HUES64 (cell line): Measurements from ENCODE around the gene POLR2M.

Source experiments
- H3K27ac ChIP-seq: 2 replicates; pipeline ENCODE4 v1.7.0; 2013; ENCODE audit warnings: low read depth, low read length, inconsistent platforms
- H3K27me3 ChIP-seq: 2 replicates; pipeline ENCODE4 v1.6.1; 2013; ENCODE audit warnings: mild to moderate bottlenecking, low read length; ENCODE audit not compliant: insufficient read depth
- H3K36me3 ChIP-seq: 2 replicates; pipeline ENCODE4 v1.6.1; 2013; ENCODE audit warnings: mild to moderate bottlenecking, low read length; ENCODE audit not compliant: insufficient read depth
- H3K4me1 ChIP-seq: 2 replicates; pipeline ENCODE4 v1.6.1; 2013; ENCODE audit warnings: mild to moderate bottlenecking, low read length, moderate library complexity; ENCODE audit not compliant: insufficient read depth
- H3K4me3 ChIP-seq: 2 replicates; pipeline ENCODE4 v1.5.1; 2013; ENCODE audit warnings: mild to moderate bottlenecking, low read length, moderate library complexity
- H3K9ac ChIP-seq: 2 replicates; pipeline ENCODE4 v1.6.1; 2013; ENCODE audit warnings: mild to moderate bottlenecking, low read depth, low read length
- H3K9me3 ChIP-seq: 2 replicates; pipeline ENCODE4 v1.6.1; 2013; ENCODE audit warnings: low read depth, low read length; ENCODE audit not compliant: insufficient read depth
- WGBS: fragments of 150-250, 120-280 bp; methylation state at CpG from one replicate; pipeline ENCODE4 v1.1.7; 2013; ENCODE audit warnings: missing lambda C conversion rate; 5-methylcytosine and 5-hydroxymethylcytosine counted together

Gene POLR2M

DNA sequence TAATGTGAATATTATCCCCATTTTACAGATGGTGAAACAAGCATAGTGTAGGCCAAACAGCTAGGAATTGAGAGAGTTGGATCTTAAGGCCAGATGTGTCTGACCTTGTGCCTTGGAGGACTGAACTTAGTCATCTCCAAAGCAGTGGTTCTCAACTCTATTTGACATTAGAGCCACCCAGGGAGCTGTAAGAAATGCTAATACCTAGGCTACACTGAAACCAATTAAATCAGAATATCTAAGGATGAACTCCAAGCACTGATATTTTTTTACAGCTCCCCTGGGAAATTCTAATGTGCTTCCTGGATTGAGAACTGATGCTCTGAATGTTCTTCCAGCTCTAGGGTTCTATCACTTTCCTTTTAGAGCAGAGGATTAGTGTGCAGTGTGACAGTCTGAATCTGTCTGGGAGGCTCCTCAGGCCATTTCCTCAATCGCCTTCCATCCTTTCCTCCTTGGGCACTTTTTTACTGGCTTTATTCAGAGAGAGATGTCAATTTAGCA is 32.3 kb downstream of the POLR2M start:
- Histone ChIP-seq H3K27me3 (no peaks in the 10 kb centered on the region), H3K9me3 (no peaks in the 10 kb centered on the region), H3K4me3 (no peak overlapping the region), H3K36me3 (no peaks in the 10 kb centered on the region), H3K4me1 (no peaks in the 10 kb centered on the region), H3K9ac (no peak overlapping the region), H3K27ac (no peak overlapping the region)
- WGBS: 90% methylated on average over 1 of the region's 1 CpG

DNA sequence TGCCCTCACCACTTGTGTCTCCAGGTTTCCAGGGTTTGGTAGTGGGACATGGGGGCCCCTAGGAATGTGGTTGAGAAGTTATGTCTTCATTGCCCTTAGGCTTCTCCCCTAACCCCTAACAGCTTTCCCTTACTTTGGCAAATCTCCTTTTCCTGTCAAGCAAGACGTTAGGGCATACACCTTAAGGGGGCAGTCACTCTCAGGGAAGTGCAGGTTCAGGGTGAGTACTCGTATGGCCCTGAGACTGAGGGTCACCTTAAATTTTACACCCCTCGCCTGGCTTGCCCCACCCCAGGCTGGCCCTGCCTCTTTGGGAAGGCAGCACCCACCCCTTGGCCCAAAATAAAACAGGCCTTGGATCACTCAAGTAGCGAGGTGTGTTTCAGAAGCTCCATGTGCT is 33.5 kb downstream of the POLR2M start:
- no peaks in the 10 kb centered on the region for H3K36me3 ChIP-seq
- H3K4me3 ChIP-seq: no peak overlapping the region
- H3K9me3 ChIP-seq: no peaks in the 10 kb centered on the region
- 62% methylated on average over 4 of the region's 4 CpGs for WGBS
- no peak overlapping the region for H3K27ac ChIP-seq
- H3K4me1 ChIP-seq: no peaks in the 10 kb centered on the region
- no peak overlapping the region for H3K9ac ChIP-seq
- H3K27me3 ChIP-seq: no peaks in the 10 kb centered on the region

DNA sequence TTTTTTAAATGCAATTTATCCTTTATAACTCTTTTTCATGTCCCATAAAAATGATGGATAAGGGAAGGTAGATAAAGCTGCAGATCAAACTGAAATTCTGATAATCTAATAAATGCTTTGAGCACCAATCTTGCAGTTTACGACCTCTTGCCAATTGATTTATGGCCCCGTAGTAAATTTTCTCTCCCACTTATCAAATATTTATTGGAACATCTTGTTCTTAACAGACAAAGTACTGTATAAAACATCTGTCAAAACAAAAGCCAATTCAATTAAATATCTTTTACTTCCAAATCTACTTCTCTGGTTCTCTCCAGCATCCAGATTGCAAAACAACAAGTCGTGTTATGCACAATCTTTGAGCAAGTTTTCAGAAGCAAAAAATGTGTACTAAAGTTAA is 34.6 kb downstream of the POLR2M start:
- H3K4me1 ChIP-seq: no peaks in the 10 kb centered on the region
- H3K27me3 ChIP-seq: no peaks in the 10 kb centered on the region
- H3K27ac ChIP-seq: no peak overlapping the region
- no peak overlapping the region for H3K9ac ChIP-seq
- no peaks in the 10 kb centered on the region for H3K9me3 ChIP-seq
- no peak overlapping the region for H3K4me3 ChIP-seq
- no peaks in the 10 kb centered on the region for H3K36me3 ChIP-seq
- 98% methylated on average over 2 of the region's 3 CpGs for WGBS

DNA sequence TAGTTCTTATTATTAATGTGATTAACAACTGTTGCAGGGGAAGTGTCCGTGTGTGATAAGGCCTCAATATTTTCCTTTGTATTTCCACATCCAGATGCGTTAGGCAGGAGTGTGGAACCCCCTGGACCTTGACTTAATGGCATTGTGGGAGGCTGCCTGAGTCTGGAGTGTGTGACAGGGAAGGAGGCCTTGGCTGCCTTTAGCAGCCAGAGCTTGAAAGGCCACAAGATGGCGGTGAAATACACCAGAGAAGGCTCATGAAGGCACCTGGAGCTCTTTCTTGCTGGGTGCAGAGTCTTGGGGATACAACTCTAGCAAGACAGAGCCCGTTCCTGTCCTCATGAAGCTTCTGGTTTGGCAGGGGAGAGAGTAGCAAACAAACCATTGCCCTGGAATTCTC is 36.9 kb downstream of the POLR2M start:
- Histone ChIP-seq H3K36me3 (no peaks in the 10 kb centered on the region), H3K4me1 (peaks cover 16% of the 10 kb centered on the region), H3K4me3 (no peak overlapping the region), H3K27me3 (no peaks in the 10 kb centered on the region), H3K27ac (no peak overlapping the region), H3K9me3 (no peaks in the 10 kb centered on the region), H3K9ac (no peak overlapping the region)
- 85% methylated on average over 4 of the region's 4 CpGs for WGBS

GRCh38 chr15:57746786-57747185 is 40.3 kb downstream of the POLR2M start:
- Histone ChIP-seq H3K27ac (no peak overlapping the region), H3K4me3 (no peak overlapping the region)
- 89% methylated on average over 9 of the region's 9 CpGs for WGBS

GRCh38 chr15:57747206-57747896 is 40.8 kb downstream of the POLR2M start:
- peak overlapping the region; percentile 18; the same call in 1 of the 2 replicates for H3K27ac ChIP-seq
- H3K4me1 ChIP-seq: peaks cover 37% of the 10 kb centered on the region
- 57% methylated on average over 12 of the region's 13 CpGs for WGBS
- H3K9ac ChIP-seq: no peak overlapping the region
- no peaks in the 10 kb centered on the region for H3K27me3 ChIP-seq
- no peaks in the 10 kb centered on the region for H3K9me3 ChIP-seq
- H3K36me3 ChIP-seq: no peaks in the 10 kb centered on the region
- H3K4me3 ChIP-seq: no peak overlapping the region

More at GRCh38 chr15:57746786-57747185, 40.3 kb downstream of the POLR2M start:
- no peaks in the 10 kb centered on the region for H3K27me3 ChIP-seq
- no peaks in the 10 kb centered on the region for H3K9me3 ChIP-seq
- no peak overlapping the region for H3K9ac ChIP-seq
- H3K4me1 ChIP-seq: peaks cover 33% of the 10 kb centered on the region
- H3K36me3 ChIP-seq: no peaks in the 10 kb centered on the region

DNA sequence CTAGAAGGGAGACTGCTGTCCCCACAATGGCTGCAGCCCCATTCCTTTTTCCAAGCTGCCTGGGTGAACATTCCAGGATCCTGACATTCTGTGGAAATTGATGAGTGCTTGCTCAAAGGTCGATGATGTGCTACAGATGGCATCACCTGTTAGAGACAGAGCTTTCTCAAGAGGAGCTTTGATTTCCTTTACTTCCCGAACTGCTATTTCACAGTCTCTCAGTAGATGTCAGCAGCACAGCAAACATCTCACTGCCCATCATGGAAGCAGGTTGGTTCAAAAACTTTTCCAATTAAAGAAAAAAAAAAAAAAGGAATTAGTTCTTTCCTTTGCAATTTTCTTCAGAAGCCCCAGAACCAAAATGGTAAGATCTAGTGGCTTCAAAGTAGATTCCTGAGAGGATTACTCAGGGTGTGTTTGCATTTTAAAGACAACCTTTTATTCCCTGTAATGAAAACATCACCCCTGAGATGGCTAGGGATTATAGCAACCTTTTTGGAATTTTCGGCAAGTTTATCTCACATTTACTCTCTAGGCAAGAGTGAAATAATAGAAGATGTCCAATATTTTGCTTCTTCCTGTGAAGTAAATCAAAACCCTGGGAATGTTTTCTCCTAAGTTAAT is 44.8 kb downstream of the POLR2M start:
- Histone ChIP-seq H3K27ac (peak overlapping the region; percentile 34; the same call in 1 of the 2 replicates), H3K9ac (no peak overlapping the region), H3K27me3 (no peaks in the 10 kb centered on the region), H3K36me3 (no peaks in the 10 kb centered on the region), H3K4me3 (no peak overlapping the region), H3K4me1 (peaks cover 40% of the 10 kb centered on the region), H3K9me3 (no peaks in the 10 kb centered on the region)
- WGBS: 9% methylated on average over 2 of the region's 3 CpGs

DNA sequence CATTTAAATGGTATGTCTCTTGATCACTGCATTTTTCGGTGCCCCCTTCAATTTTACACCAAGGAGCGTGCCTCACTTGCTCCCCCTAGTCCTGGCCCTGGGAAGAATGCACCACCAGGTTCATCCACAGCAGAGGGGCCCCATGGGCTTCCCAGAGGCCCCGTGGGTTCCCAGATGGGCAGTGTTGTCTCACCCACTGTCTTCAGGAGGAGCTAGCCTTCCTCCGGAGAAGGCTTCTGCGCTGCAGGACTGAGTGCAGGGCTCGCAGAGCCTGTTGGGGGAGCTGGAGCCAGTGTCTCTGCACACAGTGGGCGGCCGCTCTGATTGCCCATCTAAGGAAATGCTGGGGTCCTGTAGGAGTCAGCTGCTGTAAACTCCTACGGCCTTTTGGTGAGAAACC is 45.9 kb downstream of the POLR2M start:
- Histone ChIP-seq H3K4me3 (no peak overlapping the region), H3K9me3 (no peaks in the 10 kb centered on the region), H3K4me1 (peaks cover 28% of the 10 kb centered on the region), H3K27ac (no peak overlapping the region), H3K36me3 (no peaks in the 10 kb centered on the region), H3K9ac (no peak overlapping the region), H3K27me3 (no peaks in the 10 kb centered on the region)
- 70% methylated on average over 9 of the region's 9 CpGs for WGBS

- 94% methylated on average over 9 of the region's 9 CpGs for WGBS
- Histone ChIP-seq H3K36me3 (no peaks in the 10 kb centered on the region), H3K9ac (no peak overlapping the region), H3K4me1 (peaks cover 24% of the 10 kb centered on the region), H3K27me3 (no peaks in the 10 kb centered on the region), H3K4me3 (no peak overlapping the region), H3K27ac (no peak overlapping the region), H3K9me3 (no peaks in the 10 kb centered on the region)
Observed at GRCh38 chr15:57752840-57753239, 46.3 kb downstream of the POLR2M start.

DNA sequence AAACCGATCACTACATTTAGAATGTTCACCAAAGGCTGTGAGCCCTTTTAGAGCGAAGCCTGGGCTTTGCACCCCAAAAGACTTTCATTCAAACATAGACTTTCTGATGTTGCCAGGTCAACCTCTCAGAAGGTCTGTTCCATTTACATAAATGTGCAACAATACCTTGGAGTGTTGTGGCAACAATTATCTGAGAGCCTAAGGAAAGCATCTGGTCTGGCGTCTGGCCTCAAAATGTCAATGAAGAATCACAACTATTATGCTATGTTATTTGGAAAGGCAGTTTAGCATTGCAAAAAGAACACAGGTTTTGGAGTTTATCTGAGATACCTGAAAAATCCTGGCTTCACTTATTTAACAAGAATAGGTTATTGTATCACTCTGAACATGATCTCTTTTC is 50.0 kb downstream of the POLR2M start:
- WGBS: 91% methylated on average over 3 of the region's 3 CpGs
- no peak overlapping the region for H3K4me3 ChIP-seq
- no peaks in the 10 kb centered on the region for H3K27me3 ChIP-seq
- H3K4me1 ChIP-seq: peaks cover 11% of the 10 kb centered on the region; the same call in 1 of the 2 replicates
- H3K36me3 ChIP-seq: no peaks in the 10 kb centered on the region
- H3K9me3 ChIP-seq: no peaks in the 10 kb centered on the region
- H3K27ac ChIP-seq: no peak overlapping the region
- H3K9ac ChIP-seq: no peak overlapping the region

DNA sequence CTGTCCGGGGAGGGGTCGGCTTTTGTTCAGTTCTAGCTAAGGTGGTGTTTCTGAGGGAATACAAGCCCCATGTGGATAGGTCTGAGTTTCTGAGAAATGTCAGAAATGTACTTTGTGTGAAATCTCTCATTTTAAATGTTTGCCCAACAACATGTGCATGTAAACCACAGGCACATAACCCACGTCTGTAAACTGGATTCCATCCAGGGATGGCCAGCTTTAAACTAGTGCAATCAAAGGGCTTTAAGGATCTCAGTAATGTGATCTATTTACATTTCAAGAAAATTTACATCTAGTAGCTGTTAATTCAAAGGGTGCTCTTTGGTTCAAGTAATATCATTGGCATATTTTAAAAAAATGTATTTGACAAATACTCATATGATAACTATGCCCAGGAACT is 52.0 kb downstream of the POLR2M start:
- Histone ChIP-seq H3K4me1 (no peaks in the 10 kb centered on the region), H3K27ac (no peak overlapping the region), H3K4me3 (no peak overlapping the region), H3K36me3 (no peaks in the 10 kb centered on the region), H3K9me3 (no peaks in the 10 kb centered on the region), H3K27me3 (no peaks in the 10 kb centered on the region), H3K9ac (no peak overlapping the region)
- WGBS: 90% methylated on average over 3 of the region's 3 CpGs
